Karpas-422 (cell line): Measurements from ENCODE around the gene SPINK14. TPM values are rescaled to one million over a fixed set of nuclear protein-coding genes. Genes with fewer than 3 reads are reported as not detected.

Experiments
- DNase-seq: peaks from one replicate; pipeline ENCODE4 v3.0.0-alpha.2; 2015
- H2AFZ ChIP-seq: fragments of 200-600 bp; sonication (generic); 2 replicates; pipeline ENCODE4 v1.6.1; 2014; ENCODE audit warnings: antibody characterized with exemption, low read length, mixed read lengths
- H3K27ac ChIP-seq: fragments of 200-600 bp; sonication (generic); 2 replicates; pipeline ENCODE4 v1.5.1; 2014; ENCODE audit warnings: mild to moderate bottlenecking, low read length, moderate library complexity
- H3K27me3 ChIP-seq: fragments of 200-600 bp; sonication (generic); 2 replicates; pipeline ENCODE4 v1.6.1; 2014; ENCODE audit warnings: low read length, mixed read lengths
- H3K36me3 ChIP-seq: fragments of 200-600 bp; sonication (generic); 2 replicates; pipeline ENCODE4 v1.6.1; 2014; ENCODE audit warnings: low read length, mixed read lengths; ENCODE audit not compliant: insufficient read depth
- H3K4me1 ChIP-seq: fragments of 200-600 bp; sonication (generic); 2 replicates; pipeline ENCODE4 v1.6.1; 2014; ENCODE audit warnings: mild to moderate bottlenecking, low read length, mixed read lengths
- H3K4me2 ChIP-seq: fragments of 200-600 bp; sonication (generic); 2 replicates; pipeline ENCODE4 v1.6.1; 2014; ENCODE audit warnings: low read length, low read depth, mild to moderate bottlenecking; ENCODE audit not compliant: poor library complexity, severe bottlenecking
- H3K4me3 ChIP-seq: fragments of 200-600 bp; sonication (generic); 2 replicates; pipeline ENCODE4 v1.5.1; 2014; ENCODE audit warnings: mild to moderate bottlenecking, antibody characterized with exemption, low read length, mixed read lengths
- H3K79me2 ChIP-seq: fragments of 200-600 bp; sonication (generic); 2 replicates; pipeline ENCODE4 v1.6.1; 2014; ENCODE audit warnings: mild to moderate bottlenecking, low read length, mixed read lengths
- H3K9ac ChIP-seq: fragments of 200-600 bp; sonication (generic); 2 replicates; pipeline ENCODE4 v1.6.0; 2014; ENCODE audit warnings: low read length
- H3K9me2 ChIP-seq: fragments of 200-600 bp; sonication (generic), shearing (Covaris generic); replicated peaks from 2 replicates; pipeline ENCODE4 v1.6.0; 2014; ENCODE audit warnings: mild to moderate bottlenecking, low read length, moderate library complexity; ENCODE audit not compliant: insufficient read depth
- H3K9me3 ChIP-seq: fragments of 300-700, 200-600 bp; sonication (generic); 2 replicates; pipeline ENCODE4 v1.6.1; 2014; ENCODE audit warnings: low read length, mixed read lengths
- H4K20me1 ChIP-seq: fragments of 200-600 bp; sonication (generic); 2 replicates; pipeline ENCODE4 v1.6.1; 2014; ENCODE audit warnings: mild to moderate bottlenecking, antibody characterized with exemption, low read length, low read depth; ENCODE audit not compliant: insufficient read depth
- total RNA-seq: library from RNA; depleted of rRNA; stranded (reverse); fragments of >200 nt; shearing (Covaris generic); gene quantifications from 2 replicates; pipeline ENCODE4 v1.2.3, GENCODE V29; 2014; ENCODE audit warnings: low replicate concordance

SPINK14 gene
- total RNA-seq, 1 experiment from 2014 or later = not detected

DNA sequence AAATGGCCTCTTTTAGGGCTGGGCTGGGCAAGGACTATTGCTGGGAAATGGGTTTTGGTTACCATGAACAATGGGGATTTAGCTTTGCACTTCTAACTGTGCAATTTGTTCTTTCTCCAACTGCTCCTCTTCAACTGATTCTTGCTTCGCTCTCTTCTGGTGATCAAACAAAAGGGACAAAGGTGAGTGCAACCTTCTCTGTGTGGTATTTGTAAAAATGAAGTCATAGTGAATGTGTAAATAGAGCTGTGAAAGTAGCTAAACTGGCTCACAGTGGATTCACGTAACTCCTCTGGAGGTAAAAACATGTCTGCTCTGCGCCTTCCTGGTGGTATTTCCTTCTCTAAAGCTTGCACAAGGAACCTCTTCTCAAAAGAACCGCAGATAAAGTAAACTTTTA lies 20.9 kb upstream of the SPINK14 start:
- H3K9me3 ChIP-seq = no peaks in the 10 kb centered on the region
- no peaks in the 10 kb centered on the region for H3K27me3 ChIP-seq
- no peak overlapping the region for H3K27ac ChIP-seq
- H3K4me1 ChIP-seq = no peaks in the 10 kb centered on the region
- H3K4me2 ChIP-seq = no peak overlapping the region
- no peak overlapping the region for H3K4me3 ChIP-seq
- no peak for DNase-seq
- H3K9me2 ChIP-seq = no peaks in the 10 kb centered on the region
- no peak overlapping the region for H3K9ac ChIP-seq
- no peaks in the 10 kb centered on the region for H4K20me1 ChIP-seq
- H2AFZ ChIP-seq = no peak overlapping the region
- no peaks in the 10 kb centered on the region for H3K79me2 ChIP-seq
- H3K36me3 ChIP-seq = no peaks in the 10 kb centered on the region

DNA sequence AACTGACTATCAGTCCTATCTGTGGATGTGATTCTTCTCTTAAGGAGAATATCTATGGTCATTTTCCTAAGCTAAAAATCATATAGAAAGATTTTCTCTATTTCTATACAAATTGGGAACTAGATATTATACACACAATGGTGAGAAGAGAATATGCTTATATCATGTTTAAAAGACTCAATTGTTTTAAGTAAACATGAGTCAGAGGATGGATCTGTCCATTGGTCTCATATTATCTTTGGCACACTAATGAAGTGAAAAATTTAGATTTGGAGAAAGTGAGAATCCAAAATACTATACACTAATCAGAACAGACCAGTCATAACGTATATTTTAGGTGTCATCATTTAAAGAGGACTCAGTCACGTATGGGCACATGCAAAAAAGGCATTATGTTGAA lies 16.5 kb upstream of the SPINK14 start:
- H3K36me3 ChIP-seq = no peaks in the 10 kb centered on the region
- H2AFZ ChIP-seq = no peak overlapping the region
- H3K4me1 ChIP-seq = no peaks in the 10 kb centered on the region
- H4K20me1 ChIP-seq = no peaks in the 10 kb centered on the region
- H3K27me3 ChIP-seq = no peaks in the 10 kb centered on the region
- no peak overlapping the region for H3K27ac ChIP-seq
- H3K4me2 ChIP-seq = no peak overlapping the region
- no peaks in the 10 kb centered on the region for H3K79me2 ChIP-seq
- no peaks in the 10 kb centered on the region for H3K9me2 ChIP-seq
- DNase-seq = no peak
- no peaks in the 10 kb centered on the region for H3K9me3 ChIP-seq
- H3K9ac ChIP-seq = no peak overlapping the region
- no peak overlapping the region for H3K4me3 ChIP-seq

DNA sequence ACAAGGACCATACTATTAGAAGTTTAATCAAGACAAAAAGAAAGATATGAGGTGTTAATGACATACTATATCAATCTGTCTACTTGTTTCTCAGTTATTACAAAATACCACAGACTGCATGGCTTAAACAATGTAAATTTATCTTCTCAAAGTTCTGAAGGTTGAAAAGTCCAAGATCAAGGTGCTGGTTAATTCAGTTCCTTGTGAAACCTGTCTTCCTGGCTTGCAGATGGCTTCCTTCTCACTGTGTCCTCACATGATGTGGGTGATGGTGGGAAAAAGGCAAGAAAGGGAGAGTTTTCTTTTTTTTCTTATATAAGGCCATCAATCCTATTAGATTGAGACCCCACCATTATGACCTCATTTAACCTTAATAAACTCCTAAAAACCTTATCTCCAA lies 15.6 kb upstream of the SPINK14 start:
- Histone ChIP-seq H3K9me2 (no peaks in the 10 kb centered on the region), H3K27ac (no peak overlapping the region), H2AFZ (no peak overlapping the region), H3K4me2 (no peak overlapping the region), H3K27me3 (no peaks in the 10 kb centered on the region), H3K4me1 (no peaks in the 10 kb centered on the region), H3K9ac (no peak overlapping the region), H3K36me3 (no peaks in the 10 kb centered on the region), H3K79me2 (no peaks in the 10 kb centered on the region), H3K4me3 (no peak overlapping the region), H4K20me1 (no peaks in the 10 kb centered on the region), H3K9me3 (no peaks in the 10 kb centered on the region)
- no peak for DNase-seq

DNA sequence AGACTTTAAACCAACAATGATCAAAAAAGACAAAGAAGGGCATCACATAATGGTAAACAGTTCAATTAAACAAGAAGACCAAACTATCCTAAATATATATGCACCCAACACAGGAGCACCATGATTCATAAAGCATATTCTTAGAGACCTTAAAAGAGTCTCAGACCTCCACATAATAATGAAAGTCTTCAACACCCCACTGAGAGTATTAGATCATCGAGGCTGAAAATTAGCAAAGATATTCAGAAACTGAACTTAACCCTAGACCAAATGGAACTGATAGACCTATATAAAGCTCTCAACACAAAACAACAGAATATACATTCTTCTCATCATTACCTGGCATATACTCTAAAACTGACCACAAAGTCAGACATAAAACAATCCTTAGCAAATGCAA lies 11.7 kb upstream of the SPINK14 start:
- Histone ChIP-seq H3K27ac (no peak overlapping the region), H3K79me2 (no peaks in the 10 kb centered on the region), H3K9me3 (no peaks in the 10 kb centered on the region), H3K36me3 (no peaks in the 10 kb centered on the region), H4K20me1 (no peaks in the 10 kb centered on the region), H3K4me3 (no peak overlapping the region), H3K9ac (no peak overlapping the region), H3K9me2 (no peaks in the 10 kb centered on the region), H2AFZ (no peak overlapping the region), H3K4me2 (no peak overlapping the region), H3K27me3 (no peaks in the 10 kb centered on the region), H3K4me1 (no peaks in the 10 kb centered on the region)
- no peak for DNase-seq

DNA sequence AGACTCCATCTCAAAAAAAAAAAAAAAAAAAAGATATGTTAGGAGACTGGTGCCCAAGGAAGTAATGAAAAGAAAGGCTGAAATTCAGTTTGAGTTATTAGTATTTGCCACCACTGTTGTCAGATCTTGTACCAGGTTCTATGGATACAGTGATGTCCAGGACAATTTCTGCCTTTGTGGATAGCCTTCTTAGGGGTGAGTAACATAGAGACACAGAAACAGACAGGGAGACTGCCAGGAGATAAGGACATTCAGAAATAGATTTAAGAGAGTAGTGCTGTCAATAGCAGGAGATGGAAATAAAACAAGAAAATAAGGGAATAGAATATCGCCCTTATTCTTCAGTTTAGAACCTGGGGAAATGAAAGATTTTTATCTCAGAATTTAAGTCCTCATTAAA lies 6.3 kb upstream of the SPINK14 start:
- H3K9ac ChIP-seq = no peak overlapping the region
- H4K20me1 ChIP-seq = no peaks in the 10 kb centered on the region
- no peaks in the 10 kb centered on the region for H3K27me3 ChIP-seq
- no peak overlapping the region for H3K4me3 ChIP-seq
- H3K4me2 ChIP-seq = no peak overlapping the region
- H3K4me1 ChIP-seq = no peaks in the 10 kb centered on the region
- no peak overlapping the region for H3K27ac ChIP-seq
- H3K36me3 ChIP-seq = no peaks in the 10 kb centered on the region
- no peaks in the 10 kb centered on the region for H3K79me2 ChIP-seq
- no peak for DNase-seq
- H3K9me2 ChIP-seq = no peaks in the 10 kb centered on the region
- no peak overlapping the region for H2AFZ ChIP-seq
- no peaks in the 10 kb centered on the region for H3K9me3 ChIP-seq

DNA sequence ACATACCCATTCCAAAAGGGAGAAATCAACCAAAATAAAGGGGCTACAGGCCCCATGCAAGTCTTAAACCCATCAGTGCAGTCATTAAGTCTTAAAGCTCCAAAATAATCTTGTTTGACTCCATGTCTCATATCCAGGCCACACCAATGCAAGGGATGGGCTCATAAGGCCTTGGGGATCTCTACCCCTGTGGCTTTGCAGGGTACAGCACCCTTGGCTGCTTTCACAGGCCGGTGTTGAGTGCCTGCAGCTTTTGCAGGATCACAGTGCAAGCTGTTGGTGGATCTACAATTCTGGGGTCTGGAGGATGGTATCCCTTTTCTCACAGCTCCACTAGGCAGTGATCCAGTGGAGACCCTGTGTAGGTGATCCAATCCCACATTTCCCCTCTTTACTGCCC lies 5.0 kb upstream of the SPINK14 start:
- H3K27ac ChIP-seq = no peak overlapping the region
- H3K27me3 ChIP-seq = no peaks in the 10 kb centered on the region
- H3K36me3 ChIP-seq = no peaks in the 10 kb centered on the region
- H3K79me2 ChIP-seq = no peaks in the 10 kb centered on the region
- H3K9me3 ChIP-seq = no peaks in the 10 kb centered on the region
- H3K9ac ChIP-seq = no peak overlapping the region
- DNase-seq = peak; percentile 45
- H2AFZ ChIP-seq = no peak overlapping the region
- H4K20me1 ChIP-seq = no peaks in the 10 kb centered on the region
- H3K4me3 ChIP-seq = no peak overlapping the region
- no peak overlapping the region for H3K4me2 ChIP-seq
- H3K4me1 ChIP-seq = no peaks in the 10 kb centered on the region
- H3K9me2 ChIP-seq = no peaks in the 10 kb centered on the region

DNA sequence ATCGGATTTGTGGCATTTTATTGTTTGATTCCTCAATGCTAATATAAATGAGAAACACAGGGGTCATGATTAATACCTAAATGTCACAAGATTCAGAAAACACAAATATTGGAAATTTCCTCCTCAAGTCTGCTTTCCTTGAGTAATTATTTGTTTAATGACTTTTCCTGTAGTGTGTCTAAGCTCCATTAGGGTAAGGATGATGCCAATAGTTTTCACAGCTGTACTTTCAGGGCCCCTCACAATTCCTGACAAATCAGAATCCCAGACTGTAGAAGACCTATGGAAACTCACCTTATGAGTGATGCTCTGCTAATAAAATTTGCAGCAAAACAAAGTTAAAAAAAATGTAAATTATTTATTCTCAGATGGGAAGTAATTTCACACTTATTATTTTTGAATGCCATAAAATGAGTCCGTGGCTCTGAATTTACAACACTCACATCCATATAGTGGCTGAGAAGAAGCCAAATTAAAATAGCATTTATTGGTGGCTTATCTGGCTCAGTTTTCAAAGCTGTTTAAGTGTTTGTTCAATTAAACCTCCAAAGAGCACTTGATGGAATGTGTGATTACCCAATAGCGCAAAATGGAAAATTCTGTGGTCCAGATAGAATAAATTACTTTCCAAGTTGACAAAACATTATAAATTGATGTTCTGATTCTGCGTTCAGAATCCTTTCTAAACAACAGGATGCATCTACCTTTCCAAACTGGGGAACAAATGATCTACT lies 1.6 kb upstream of the SPINK14 start:
- H2AFZ ChIP-seq = no peak overlapping the region
- no peaks in the 10 kb centered on the region for H4K20me1 ChIP-seq
- no peaks in the 10 kb centered on the region for H3K36me3 ChIP-seq
- H3K27me3 ChIP-seq = no peaks in the 10 kb centered on the region
- no peaks in the 10 kb centered on the region for H3K79me2 ChIP-seq
- no peak for DNase-seq
- H3K27ac ChIP-seq = no peak overlapping the region
- no peaks in the 10 kb centered on the region for H3K4me1 ChIP-seq
- no peak overlapping the region for H3K4me3 ChIP-seq
- H3K4me2 ChIP-seq = no peak overlapping the region
- no peak overlapping the region for H3K9ac ChIP-seq
- H3K9me2 ChIP-seq = no peaks in the 10 kb centered on the region
- H3K9me3 ChIP-seq = no peaks in the 10 kb centered on the region

DNA sequence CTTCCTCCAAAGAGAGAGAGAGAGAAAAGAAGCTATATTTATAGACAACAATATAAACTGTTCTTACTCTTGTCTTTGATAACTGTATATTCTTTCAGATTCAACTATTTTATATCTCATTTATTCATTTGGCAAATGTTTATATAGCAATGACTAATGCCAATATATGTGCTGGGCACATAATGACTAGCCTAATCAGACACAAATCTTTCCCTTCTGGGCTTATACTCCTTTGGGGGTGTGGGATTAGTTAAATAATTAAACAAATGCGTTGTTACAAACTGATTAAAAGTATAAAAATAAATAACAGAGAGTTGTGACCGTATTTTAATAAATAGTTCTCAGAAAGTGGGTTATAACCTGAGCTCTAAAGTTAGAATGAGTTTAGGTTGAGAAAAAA lies 4.0 kb downstream of the SPINK14 start:
- no peaks in the 10 kb centered on the region for H3K79me2 ChIP-seq
- no peaks in the 10 kb centered on the region for H3K4me1 ChIP-seq
- H3K9me2 ChIP-seq = no peaks in the 10 kb centered on the region
- H3K36me3 ChIP-seq = no peaks in the 10 kb centered on the region
- DNase-seq = no peak
- no peak overlapping the region for H3K4me3 ChIP-seq
- H2AFZ ChIP-seq = no peak overlapping the region
- no peaks in the 10 kb centered on the region for H3K9me3 ChIP-seq
- no peaks in the 10 kb centered on the region for H4K20me1 ChIP-seq
- H3K27ac ChIP-seq = no peak overlapping the region
- no peak overlapping the region for H3K4me2 ChIP-seq
- no peak overlapping the region for H3K9ac ChIP-seq
- no peaks in the 10 kb centered on the region for H3K27me3 ChIP-seq
